HG03097 (cell line): ENCODE measurements around the gene PITHD1.
"Not testable (repeated sequence)": the region's sequence is repeated elsewhere in the genome, so short reads cannot be mapped to it uniquely, and the experiment has no call there.

ENCODE experiments used
- ATAC-seq: cut with Tn5 transposase; IDR thresholded peaks from one replicate; pipeline ENCODE4 v1.9.1; 2021; ENCODE audit not compliant: unreplicated experiment, low FRiP score

Gene PITHD1

DNA sequence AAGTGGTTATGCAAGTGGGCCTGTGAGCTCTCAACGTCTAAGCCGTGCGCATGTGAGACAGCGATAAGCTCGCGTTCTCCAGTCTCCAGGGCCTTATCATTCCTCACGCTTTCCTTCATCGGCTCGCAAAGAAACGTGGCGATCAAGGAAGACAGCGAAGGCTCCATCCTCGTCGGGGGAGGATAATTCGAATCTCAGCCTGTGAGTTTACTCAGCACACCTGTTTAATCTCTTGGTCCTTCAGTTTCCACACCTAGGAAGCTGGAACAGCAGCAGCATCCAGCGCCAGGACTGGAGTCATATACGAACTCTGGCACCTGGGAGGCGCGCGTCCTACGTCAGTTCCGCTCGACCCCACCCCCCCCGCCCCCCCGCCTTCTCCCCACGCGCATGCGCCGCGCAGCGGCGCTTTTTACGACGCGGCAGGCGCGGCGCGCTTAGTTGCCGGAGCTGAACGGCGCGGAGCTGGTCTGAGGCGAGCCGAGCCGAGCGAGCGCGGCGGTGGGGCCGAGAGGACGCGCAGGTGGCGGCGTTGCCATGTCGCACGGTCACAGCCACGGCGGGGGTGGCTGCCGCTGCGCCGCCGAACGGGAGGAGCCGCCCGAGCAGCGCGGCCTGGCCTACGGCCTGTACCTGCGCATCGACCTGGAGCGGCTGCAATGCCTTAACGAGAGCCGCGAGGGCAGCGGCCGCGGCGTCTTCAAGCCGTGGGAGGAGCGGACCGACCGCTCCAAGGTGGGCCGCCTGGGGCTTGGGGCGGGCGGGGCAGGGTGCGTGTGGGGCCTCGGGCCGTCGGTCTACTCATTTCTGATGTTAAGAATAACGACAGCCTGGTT lies at the start of gene PITHD1:
TSS of gene PITHD1 (plus strand) at position 440 of the 836 bp plus-strand sequence. CDS start at position 538, 98 bp downstream.
- ATAC-seq = peak; percentile 52

GRCh38 chr1:23732363-23733224 lies 45.6 kb upstream of the PITHD1 start:
- no peak for ATAC-seq

DNA sequence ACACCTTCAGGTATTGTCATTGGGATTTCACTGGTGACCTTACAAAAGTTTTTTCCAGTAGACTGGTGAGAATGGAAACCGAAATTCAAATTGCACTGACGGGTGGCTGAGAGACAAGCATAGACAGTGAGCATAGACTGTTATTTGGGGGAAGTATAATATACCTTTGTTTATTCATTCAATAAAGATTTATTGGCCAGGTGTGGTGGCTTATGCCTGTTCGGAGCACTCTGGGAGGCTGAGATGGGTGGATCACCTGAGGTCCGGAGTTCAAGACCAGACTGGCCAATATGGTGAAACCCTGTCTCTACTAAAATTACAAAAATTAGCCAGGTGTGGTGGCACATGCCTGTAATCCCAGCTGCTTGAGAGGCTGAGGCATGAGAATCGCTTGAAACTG lies 44.9 kb upstream of the PITHD1 start:
- not testable (repeated sequence) for ATAC-seq

- ATAC-seq = no peak
Observed at GRCh38 chr1:23736437-23737134, 41.6 kb upstream of the PITHD1 start.

GRCh38 chr1:23741609-23742008 lies 36.6 kb upstream of the PITHD1 start:
- ATAC-seq = no peak

- ATAC-seq = no peak
Observed at GRCh38 chr1:23742670-23743286, 35.4 kb upstream of the PITHD1 start.

GRCh38 chr1:23743287-23744152 lies 34.7 kb upstream of the PITHD1 start, which contains the start of gene ELOA:
TSS of gene ELOA (plus strand) at chr1:23743471. CDS start at chr1:23743504, 33 bp downstream.
- peak; percentile 71 for ATAC-seq

DNA sequence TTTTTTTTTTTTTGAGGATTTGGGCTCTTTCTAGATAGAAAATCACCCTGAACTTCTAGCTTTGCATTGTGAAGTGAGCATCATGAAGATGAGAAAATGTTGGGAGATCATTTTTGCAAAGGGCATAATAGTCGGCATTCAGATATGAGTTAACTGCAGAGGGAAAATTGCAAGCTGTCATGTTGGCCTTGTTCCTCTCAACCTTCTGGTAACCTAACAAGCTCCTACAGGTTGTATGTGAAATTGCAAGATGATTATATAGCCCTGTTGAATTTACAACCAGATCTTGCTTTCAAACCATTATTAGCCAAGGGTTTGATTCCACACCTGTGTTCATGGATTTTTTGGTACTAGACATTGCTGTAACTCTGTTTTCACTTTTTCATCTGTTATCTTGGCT lies 32.7 kb upstream of the PITHD1 start:
- no peak for ATAC-seq

DNA sequence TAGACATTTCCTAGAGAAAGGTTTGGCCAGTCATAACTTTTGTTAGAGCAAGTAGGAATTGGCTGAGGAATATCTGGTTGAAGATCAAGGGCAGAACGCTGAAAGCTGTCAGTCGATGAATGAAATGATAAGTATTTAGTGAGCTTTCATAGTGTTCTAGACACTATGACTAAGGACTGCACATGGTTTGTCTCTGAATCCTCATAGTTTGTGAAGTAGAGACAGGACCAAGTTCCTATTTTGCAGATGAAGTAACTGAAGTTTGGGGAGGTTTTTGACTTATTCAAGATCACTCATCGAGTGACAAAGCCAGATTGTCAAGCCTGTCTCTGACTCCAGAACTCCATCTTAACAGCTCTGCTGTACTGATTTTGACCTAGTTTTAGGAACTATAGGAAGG lies 30.2 kb upstream of the PITHD1 start:
- ATAC-seq = no peak

DNA sequence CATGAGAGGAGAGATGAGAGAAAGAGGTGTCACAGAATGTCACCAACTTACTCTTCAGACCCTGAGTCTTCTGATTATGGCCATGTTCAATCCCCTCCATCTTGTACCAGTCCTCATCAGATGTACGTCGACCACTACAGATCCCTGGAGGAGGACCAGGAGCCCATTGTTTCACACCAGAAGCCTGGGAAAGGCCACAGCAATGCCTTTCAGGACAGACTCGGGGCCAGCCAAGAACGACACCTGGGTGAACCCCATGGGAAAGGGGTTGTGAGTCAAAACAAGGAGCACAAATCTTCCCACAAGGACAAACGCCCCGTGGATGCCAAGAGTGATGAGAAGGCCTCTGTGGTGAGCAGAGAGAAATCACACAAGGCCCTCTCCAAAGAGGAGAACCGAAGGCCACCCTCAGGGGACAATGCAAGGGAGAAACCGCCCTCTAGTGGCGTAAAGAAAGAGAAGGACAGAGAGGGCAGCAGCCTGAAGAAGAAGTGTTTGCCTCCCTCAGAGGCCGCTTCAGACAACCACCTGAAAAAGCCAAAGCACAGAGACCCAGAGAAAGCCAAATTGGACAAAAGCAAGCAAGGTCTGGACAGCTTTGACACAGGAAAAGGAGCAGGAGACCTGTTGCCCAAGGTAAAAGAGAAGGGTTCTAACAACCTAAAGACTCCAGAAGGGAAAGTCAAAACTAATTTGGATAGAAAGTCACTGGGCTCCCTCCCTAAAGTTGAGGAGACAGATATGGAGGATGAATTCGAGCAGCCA lies 27.0 kb upstream of the PITHD1 start:
- no peak for ATAC-seq

DNA sequence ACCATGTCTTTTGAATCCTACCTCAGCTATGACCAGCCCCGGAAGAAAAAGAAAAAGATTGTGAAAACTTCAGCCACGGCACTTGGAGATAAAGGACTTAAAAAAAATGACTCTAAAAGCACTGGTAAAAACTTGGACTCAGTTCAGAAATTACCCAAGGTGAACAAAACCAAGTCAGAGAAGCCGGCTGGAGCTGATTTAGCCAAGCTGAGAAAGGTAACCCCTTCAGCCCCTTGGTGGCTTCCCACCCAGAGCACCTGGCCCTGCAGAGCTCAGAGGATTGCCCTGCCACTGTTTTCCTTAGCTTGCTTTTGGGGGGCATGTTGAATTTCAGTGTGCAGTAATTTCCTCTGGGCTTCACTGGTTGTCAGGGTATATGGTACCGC lies 26.4 kb upstream of the PITHD1 start:
- no peak for ATAC-seq

DNA sequence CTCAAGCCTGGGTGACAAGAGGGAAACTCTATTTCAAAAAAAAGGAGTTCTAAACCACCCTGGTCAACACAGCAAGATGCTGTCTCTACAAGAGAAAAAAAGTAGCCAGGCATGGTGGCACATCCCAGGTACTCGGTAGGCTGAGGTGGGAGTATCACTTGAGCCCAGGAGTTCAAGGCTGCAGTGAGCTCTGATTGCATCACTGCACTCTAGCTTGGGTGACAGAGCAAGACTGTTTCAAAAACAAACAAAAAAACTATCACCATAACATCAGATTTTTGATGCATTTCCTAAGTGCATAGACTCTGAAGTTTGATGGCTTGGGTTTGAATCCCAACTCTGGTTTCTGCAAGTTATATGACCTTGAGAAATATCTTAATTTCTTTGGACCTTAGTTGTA lies 25.3 kb upstream of the PITHD1 start:
- no peak for ATAC-seq

DNA sequence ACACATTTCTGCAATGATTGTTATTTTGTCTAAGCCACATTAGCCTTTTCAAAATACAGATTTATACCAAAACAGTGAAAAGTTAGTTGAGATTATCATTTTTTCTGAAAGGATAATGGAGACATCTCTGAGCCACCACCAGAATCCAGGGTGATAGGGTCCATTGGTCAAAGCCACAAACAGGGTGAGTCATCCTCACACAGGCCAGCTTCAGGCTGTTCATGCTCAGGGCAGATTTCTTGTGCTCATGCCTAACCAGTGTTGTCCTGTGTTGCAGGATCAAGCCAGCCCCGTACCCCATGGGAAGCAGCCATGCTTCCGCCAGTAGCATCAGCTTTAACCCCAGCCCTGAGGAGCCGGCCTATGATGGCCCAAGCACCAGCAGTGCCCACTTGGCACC lies 21.5 kb upstream of the PITHD1 start:
- no peak for ATAC-seq

DNA sequence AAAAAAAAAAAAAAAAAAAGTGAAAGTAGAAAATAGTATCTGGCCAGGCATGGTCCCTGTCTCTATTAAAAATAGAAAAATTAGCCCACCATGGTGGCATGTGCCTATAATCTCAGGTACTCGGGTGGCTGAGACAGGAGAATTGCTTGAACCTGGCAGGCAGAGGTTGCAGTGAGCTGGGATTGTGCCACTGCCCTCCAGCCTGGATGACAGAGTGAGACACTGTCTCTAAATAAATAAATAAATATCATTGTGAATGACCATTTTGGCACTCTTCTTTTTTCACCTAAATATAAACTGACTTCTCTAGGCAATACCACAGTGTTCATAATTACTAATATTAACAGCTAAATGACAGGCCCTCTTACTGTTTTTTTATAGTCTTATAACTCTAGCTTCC lies 20.4 kb upstream of the PITHD1 start:
- no peak for ATAC-seq

- ATAC-seq = no peak
Observed at GRCh38 chr1:23759277-23759676, 18.9 kb upstream of the PITHD1 start.

- no peak for ATAC-seq
Observed at GRCh38 chr1:23763041-23763577, 15.1 kb upstream of the PITHD1 start.

DNA sequence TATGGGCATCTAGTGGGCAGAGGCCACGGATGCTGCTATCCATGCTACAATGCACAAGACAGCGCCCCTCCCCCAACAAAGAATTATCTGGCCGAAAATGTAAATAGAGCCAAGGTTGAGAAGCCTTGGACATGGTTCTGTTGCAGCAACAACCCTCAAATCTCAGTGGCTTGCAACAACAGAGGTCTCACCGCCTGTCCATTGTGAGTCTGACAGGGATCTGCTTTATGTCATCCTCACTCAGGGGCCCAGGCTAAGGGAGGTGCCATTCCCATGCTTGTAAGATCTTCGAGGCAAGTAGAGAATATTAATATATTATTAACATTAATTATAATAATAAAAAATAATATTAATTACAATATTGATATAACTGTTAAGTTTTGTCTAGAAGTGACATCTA lies 9.5 kb upstream of the PITHD1 start:
- no peak for ATAC-seq

DNA sequence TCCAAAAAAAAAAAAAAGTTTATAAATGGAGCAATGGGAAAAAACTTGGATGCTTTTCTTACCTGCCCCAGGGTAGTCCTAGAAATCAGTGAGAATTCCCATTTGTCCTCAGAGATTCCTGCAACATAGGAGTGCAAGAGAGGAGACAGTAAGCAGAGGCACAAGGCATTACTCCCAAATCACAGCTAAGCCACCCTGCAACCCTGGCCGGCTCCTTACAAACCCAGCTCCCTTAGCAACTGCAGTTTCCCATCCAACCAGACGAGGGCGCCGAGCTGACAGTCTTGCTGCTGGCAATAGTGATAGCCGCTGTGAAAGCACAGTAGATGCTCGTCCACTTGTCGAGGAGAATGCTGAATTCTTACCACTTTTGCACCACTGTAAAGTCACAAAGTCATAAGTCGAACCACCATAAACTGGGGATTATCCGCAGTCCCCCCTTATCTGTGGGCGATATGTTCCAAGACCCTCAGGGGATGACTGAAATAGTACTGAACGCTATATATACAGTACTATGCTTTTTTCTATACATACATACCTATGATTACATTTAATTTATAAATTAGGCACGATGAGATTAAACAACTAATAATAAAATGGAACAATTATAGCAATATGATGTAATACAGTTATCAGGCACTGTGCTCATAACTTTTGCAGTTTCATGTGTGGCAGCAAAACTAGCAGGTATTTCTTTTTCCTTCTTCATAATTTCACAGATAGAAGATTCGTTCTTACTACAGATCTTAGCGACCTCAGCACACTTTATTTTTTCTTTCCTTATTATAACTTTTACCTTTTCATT lies 6.0 kb upstream of the PITHD1 start:
- ATAC-seq = no peak
